Psoas muscle (tissue), 8 donors: Measurements from ENCODE around the gene DCLK2. TPM values are rescaled to one million over a fixed set of nuclear protein-coding genes. Genes with fewer than 3 reads are reported as not detected.
"Not testable (repeated sequence)": the region's sequence is repeated elsewhere in the genome, so short reads cannot be mapped to it uniquely, and the experiment has no call there.

Experiments used
- ATAC-seq, 4 donors: fragments of 200-7000 bp; cut with Tn5 transposase; one replicate each; pipeline ENCODE4 v1.9.1; 2020; ENCODE audit warnings: moderate library complexity in 3 of 4, mild to moderate bottlenecking in 2 of 4
- DNase-seq, 2 donors: peaks; one replicate each; pipeline ENCODE4 v3.0.0-alpha.2; 2020
- H3K27ac ChIP-seq: fragments of 200-600 bp; one replicate; pipeline ENCODE4 v1.8.0; 2022
- H3K27me3 ChIP-seq, 3 donors: fragments of 200-600 bp in 1 of 3; one replicate each; pipeline versions ENCODE4 v1.6.1 to v1.8.0; 2013 to 2022; ENCODE audit warnings: low read length in 2 of 3, mild to moderate bottlenecking in 2 of 3, moderate library complexity in 1 of 3; ENCODE audit not compliant: insufficient read depth in 3 of 3
- H3K36me3 ChIP-seq, 2 donors: fragments of 200-600 bp in 1 of 2; one replicate each; pipeline versions ENCODE4 v1.6.1 to v1.8.0; 2013 to 2022; ENCODE audit warnings: low read depth in 1 of 2, mild to moderate bottlenecking in 1 of 2, moderate library complexity in 1 of 2; ENCODE audit not compliant: insufficient read depth in 1 of 2
- H3K4me1 ChIP-seq: fragments of 200-600 bp; one replicate; pipeline ENCODE4 v1.8.0; 2022
- H3K4me3 ChIP-seq: fragments of 200-600 bp; one replicate; pipeline ENCODE4 v1.8.0; 2022; ENCODE audit warnings: mild to moderate bottlenecking
- H3K9me3 ChIP-seq: fragments of 200-600 bp; one replicate; pipeline ENCODE4 v1.8.0; 2022
- CTCF ChIP-seq: fragments of 200-600 bp; IDR thresholded peaks from one replicate; pipeline ENCODE4 v1.8.0; 2022; ENCODE audit warnings: antibody characterized with exemption
- WGBS, 3 donors: extraction: QIAGEN DNeasy Blood & Tissue Kit; methylation state at CpG; one replicate each; pipeline versions ENCODE4 v1.1.6 to v1.1.7; 2013; 5-methylcytosine and 5-hydroxymethylcytosine counted together
- intact Hi-C, 2 donors: fragments of 100-400 bp; cut with DNase I; formaldehyde crosslinking; loops; one replicate each; pipeline versions ENCODE4 v1.11.0 to v1.14.2; 2022
- polyA plus RNA-seq, 3 donors: library from polyadenylated mRNA; stranded (reverse); fragments of 200-250 nt; gene quantifications; one replicate each; pipeline ENCODE4 v1.2.3, GENCODE V29; 2013
- total RNA-seq, 4 donors: library from RNA; stranded (reverse); fragmentation: NEBNext Ultra II Directional in 2 of 4; extraction: Animal tissue kit (Norgen Biotek cat#: 25700) in 2 of 4; gene quantifications; one replicate each; pipeline versions ENCODE4 v1.2.1 to v1.2.4, GENCODE V29; 2021 to 2023
- donor health status: healthy with polysubstance abuse.
- donor health status: DM: no; HTN: no; CAD: no; lungs with moderate emphysema.
- donor health status: Bipolar disorder and iron deficiency.
- donor health status: healthy.
- donor health status: DM: yes; HTN: yes; CAD: no.
- donor health status: DM: no; HTN: no; CAD: no.
- donor health status: DM: no; HTN: no; CAD: no.
- donor health status: DM: yes; HTN: yes; CAD: no.

Gene DCLK2
- total and polyA plus RNA-seq, 7 donors, result 0.18 to 1.7 (median 0.78) TPM

- Histone ChIP-seq H3K27me3 (no peaks in the 10 kb centered on the region), H3K9me3 (no peaks in the 10 kb centered on the region), H3K36me3 (no peaks in the 10 kb centered on the region), H3K4me1 (no peaks in the 10 kb centered on the region), H3K4me3 (no peak overlapping the region), H3K27ac (no peak overlapping the region)
- 34 to 60% (median 41%) methylated on average over 3 of the region's 3 CpGs for WGBS, 3 donors
- intact Hi-C loops, result no loop called here
- no peak for TF ChIP-seq CTCF
- no peak for DNase-seq
- ATAC-seq, result no peak
Measured at GRCh38 chr4:150192986-150193385, 114.7 kb downstream of the DCLK2 start.

GRCh38 chr4:150197256-150197655, 119.0 kb downstream of the DCLK2 start:
- ATAC-seq, DNase-seq, H3K36me3 ChIP-seq, H3K4me3 ChIP-seq, H3K4me1 ChIP-seq, H3K27me3 ChIP-seq, H3K27ac ChIP-seq, intact Hi-C loops, H3K9me3 ChIP-seq: not testable (repeated sequence)
- 89 to 98% (median 96%) methylated on average over 4 of the region's 4 CpGs for WGBS, 3 donors

GRCh38 chr4:150199056-150199455, 120.8 kb downstream of the DCLK2 start:
- Histone ChIP-seq H3K27me3 (no peaks in the 10 kb centered on the region), H3K27ac (no peak overlapping the region), H3K4me3 (no peak overlapping the region), H3K9me3 (no peaks in the 10 kb centered on the region), H3K4me1 (no peaks in the 10 kb centered on the region), H3K36me3 (no peaks in the 10 kb centered on the region)
- DNase-seq (no peak), ATAC-seq (no peak)
- 95 to 99% (median 98%) methylated on average over 2 of the region's 2 CpGs for WGBS, 3 donors
- intact Hi-C loops, result no loop called here
- TF ChIP-seq CTCF, result no peak

- Histone ChIP-seq H3K36me3 (no peaks in the 10 kb centered on the region), H3K4me1 (no peaks in the 10 kb centered on the region), H3K27me3 (no peaks in the 10 kb centered on the region), H3K4me3 (no peak overlapping the region), H3K9me3 (no peaks in the 10 kb centered on the region), H3K27ac (no peak overlapping the region)
- DNase-seq (no peak), ATAC-seq (no peak)
- 77 to 86% (median 82%) methylated on average over 1 of the region's 1 CpG for WGBS, 3 donors
- intact Hi-C loops, result no loop called here
- no peak for TF ChIP-seq CTCF
Measured at GRCh38 chr4:150205016-150205415, 126.8 kb downstream of the DCLK2 start.

- Histone ChIP-seq H3K4me3 (no peak overlapping the region), H3K27me3 (no peaks in the 10 kb centered on the region), H3K36me3 (no peaks in the 10 kb centered on the region), H3K4me1 (no peaks in the 10 kb centered on the region), H3K9me3 (no peaks in the 10 kb centered on the region), H3K27ac (no peak overlapping the region)
- DNase-seq (no peak), ATAC-seq (no peak)
- no peak for TF ChIP-seq CTCF
- intact Hi-C loops, result no loop called here
- WGBS, 3 donors, result 57 to 64% (median 62%) methylated on average over 2 of the region's 2 CpGs
Measured at GRCh38 chr4:150206265-150206664, 128.0 kb downstream of the DCLK2 start.
